Measurements from ENCODE around the gene C19orf12.

C19orf12 gene

GRCh38 chr19:29750001-29750400, 34.9 kb upstream of the C19orf12 start:
- H3K27me3 ChIP-seq (ENCODE audit: insufficient read depth, low read length): no peaks in the 10 kb centered on the region
- no peaks in the 10 kb centered on the region for H3K4me1 ChIP-seq (ENCODE audit: insufficient read depth, low read length)
- no peaks in the 10 kb centered on the region for H3K9me3 ChIP-seq (ENCODE audit: low read length)
- H2AFZ ChIP-seq (ENCODE audit: low read depth, low read length): no peak overlapping the region
- H3K36me3 ChIP-seq (ENCODE audit: insufficient read depth, low read length): no peaks in the 10 kb centered on the region
- H3K4me3 ChIP-seq (ENCODE audit: low read length): no peak overlapping the region

- Histone ChIP-seq H3K9me3 (ENCODE audit: low read length) (no peaks in the 10 kb centered on the region), H3K36me3 (ENCODE audit: insufficient read depth, low read length) (no peaks in the 10 kb centered on the region), H3K4me1 (ENCODE audit: insufficient read depth, low read length) (no peaks in the 10 kb centered on the region), H3K27me3 (ENCODE audit: insufficient read depth, low read length) (peaks cover 3% of the 10 kb centered on the region), H3K4me3 (ENCODE audit: low read length) (no peak overlapping the region), H2AFZ (ENCODE audit: low read depth, low read length) (no peak overlapping the region)
Measured at GRCh38 chr19:29748996-29749849, 34.2 kb upstream of the C19orf12 start.

- Histone ChIP-seq H3K9me3 (ENCODE audit: low read length) (no peaks in the 10 kb centered on the region), H3K4me3 (ENCODE audit: low read length) (no peak overlapping the region), H3K36me3 (ENCODE audit: insufficient read depth, low read length) (no peaks in the 10 kb centered on the region), H3K27me3 (ENCODE audit: insufficient read depth, low read length) (peaks cover 3% of the 10 kb centered on the region), H3K4me1 (ENCODE audit: insufficient read depth, low read length) (no peaks in the 10 kb centered on the region), H2AFZ (ENCODE audit: low read depth, low read length) (no peak overlapping the region)
Measured at GRCh38 chr19:29745253-29745652, 30.2 kb upstream of the C19orf12 start.

- no peaks in the 10 kb centered on the region for H3K4me1 ChIP-seq (ENCODE audit: insufficient read depth, low read length)
- H3K4me3 ChIP-seq (ENCODE audit: low read length): no peak overlapping the region
- H3K36me3 ChIP-seq (ENCODE audit: insufficient read depth, low read length): no peaks in the 10 kb centered on the region
- peaks cover 3% of the 10 kb centered on the region for H3K27me3 ChIP-seq (ENCODE audit: insufficient read depth, low read length)
- no peak overlapping the region for H2AFZ ChIP-seq (ENCODE audit: low read depth, low read length)
- H3K9me3 ChIP-seq (ENCODE audit: low read length): no peaks in the 10 kb centered on the region
Measured at GRCh38 chr19:29743681-29744080, 28.6 kb upstream of the C19orf12 start.

GRCh38 chr19:29741776-29742175, 26.7 kb upstream of the C19orf12 start:
- Histone ChIP-seq H2AFZ (ENCODE audit: low read depth, low read length) (no peak overlapping the region), H3K4me1 (ENCODE audit: insufficient read depth, low read length) (no peaks in the 10 kb centered on the region), H3K4me3 (ENCODE audit: low read length) (no peak overlapping the region), H3K36me3 (ENCODE audit: insufficient read depth, low read length) (no peaks in the 10 kb centered on the region), H3K9me3 (ENCODE audit: low read length) (no peaks in the 10 kb centered on the region), H3K27me3 (ENCODE audit: insufficient read depth, low read length) (peaks cover 3% of the 10 kb centered on the region)

GRCh38 chr19:29741226-29741625, 26.2 kb upstream of the C19orf12 start:
- no peaks in the 10 kb centered on the region for H3K36me3 ChIP-seq (ENCODE audit: insufficient read depth, low read length)
- no peaks in the 10 kb centered on the region for H3K9me3 ChIP-seq (ENCODE audit: low read length)
- H3K4me1 ChIP-seq (ENCODE audit: insufficient read depth, low read length): no peaks in the 10 kb centered on the region
- H3K27me3 ChIP-seq (ENCODE audit: insufficient read depth, low read length): peaks cover 3% of the 10 kb centered on the region
- H3K4me3 ChIP-seq (ENCODE audit: low read length): no peak overlapping the region
- no peak overlapping the region for H2AFZ ChIP-seq (ENCODE audit: low read depth, low read length)

- no peaks in the 10 kb centered on the region for H3K36me3 ChIP-seq (ENCODE audit: insufficient read depth, low read length)
Measured at GRCh38 chr19:29737461-29738000, 22.5 kb upstream of the C19orf12 start.

GRCh38 chr19:29735829-29736228, 20.8 kb upstream of the C19orf12 start:
- H2AFZ ChIP-seq (ENCODE audit: low read depth, low read length): no peak overlapping the region
- no peaks in the 10 kb centered on the region for H3K36me3 ChIP-seq (ENCODE audit: insufficient read depth, low read length)
- no peaks in the 10 kb centered on the region for H3K9me3 ChIP-seq (ENCODE audit: low read length)
- H3K4me1 ChIP-seq (ENCODE audit: insufficient read depth, low read length): no peaks in the 10 kb centered on the region
- no peak overlapping the region for H3K4me3 ChIP-seq (ENCODE audit: low read length)
- no peaks in the 10 kb centered on the region for H3K27me3 ChIP-seq (ENCODE audit: insufficient read depth, low read length)

More at GRCh38 chr19:29737461-29738000, 22.5 kb upstream of the C19orf12 start:
- Histone ChIP-seq H2AFZ (ENCODE audit: low read depth, low read length) (no peak overlapping the region), H3K4me3 (ENCODE audit: low read length) (no peak overlapping the region), H3K9me3 (ENCODE audit: low read length) (no peaks in the 10 kb centered on the region), H3K4me1 (ENCODE audit: insufficient read depth, low read length) (no peaks in the 10 kb centered on the region), H3K27me3 (ENCODE audit: insufficient read depth, low read length) (no peaks in the 10 kb centered on the region)

GRCh38 chr19:29731331-29731850, 16.3 kb upstream of the C19orf12 start:
- H3K4me3 ChIP-seq (ENCODE audit: low read length): no peak overlapping the region
- no peaks in the 10 kb centered on the region for H3K36me3 ChIP-seq (ENCODE audit: insufficient read depth, low read length)
- H2AFZ ChIP-seq (ENCODE audit: low read depth, low read length): no peak overlapping the region
- no peaks in the 10 kb centered on the region for H3K27me3 ChIP-seq (ENCODE audit: insufficient read depth, low read length)
- H3K4me1 ChIP-seq (ENCODE audit: insufficient read depth, low read length): no peaks in the 10 kb centered on the region
- H3K9me3 ChIP-seq (ENCODE audit: low read length): no peaks in the 10 kb centered on the region

- Histone ChIP-seq H3K4me3 (ENCODE audit: low read length) (no peak overlapping the region), H3K4me1 (ENCODE audit: insufficient read depth, low read length) (peaks cover 16% of the 10 kb centered on the region), H2AFZ (ENCODE audit: low read depth, low read length) (no peak overlapping the region), H3K27me3 (ENCODE audit: insufficient read depth, low read length) (no peaks in the 10 kb centered on the region), H3K9me3 (ENCODE audit: low read length) (no peaks in the 10 kb centered on the region), H3K36me3 (ENCODE audit: insufficient read depth, low read length) (no peaks in the 10 kb centered on the region)
Measured at GRCh38 chr19:29727906-29728305, 12.8 kb upstream of the C19orf12 start.

GRCh38 chr19:29724746-29725145, 9.7 kb upstream of the C19orf12 start:
- H3K9me3 ChIP-seq (ENCODE audit: low read length): no peaks in the 10 kb centered on the region
- H3K36me3 ChIP-seq (ENCODE audit: insufficient read depth, low read length): no peaks in the 10 kb centered on the region
- H2AFZ ChIP-seq (ENCODE audit: low read depth, low read length): peak overlapping the region; percentile 86
- no peaks in the 10 kb centered on the region for H3K27me3 ChIP-seq (ENCODE audit: insufficient read depth, low read length)
- H3K4me1 ChIP-seq (ENCODE audit: insufficient read depth, low read length): peaks cover 19% of the 10 kb centered on the region
- peak overlapping the region; percentile 33 for H3K4me3 ChIP-seq (ENCODE audit: low read length)

- Histone ChIP-seq H3K9me3 (ENCODE audit: low read length) (no peaks in the 10 kb centered on the region), H3K4me3 (ENCODE audit: low read length) (peak overlapping the region; percentile 33), H3K27me3 (ENCODE audit: insufficient read depth, low read length) (no peaks in the 10 kb centered on the region), H3K4me1 (ENCODE audit: insufficient read depth, low read length) (peaks cover 19% of the 10 kb centered on the region), H2AFZ (ENCODE audit: low read depth, low read length) (peak overlapping the region; percentile 86), H3K36me3 (ENCODE audit: insufficient read depth, low read length) (no peaks in the 10 kb centered on the region)
Measured at GRCh38 chr19:29724102-29724641, 9.1 kb upstream of the C19orf12 start.

GRCh38 chr19:29717051-29717450, 2.0 kb upstream of the C19orf12 start:
- no peak overlapping the region for H3K4me3 ChIP-seq (ENCODE audit: low read length)
- H3K36me3 ChIP-seq (ENCODE audit: insufficient read depth, low read length): peaks cover 5% of the 10 kb centered on the region
- peaks cover 19% of the 10 kb centered on the region for H3K4me1 ChIP-seq (ENCODE audit: insufficient read depth, low read length)
- no peaks in the 10 kb centered on the region for H3K9me3 ChIP-seq (ENCODE audit: low read length)
- H3K27me3 ChIP-seq (ENCODE audit: insufficient read depth, low read length): no peaks in the 10 kb centered on the region
- H2AFZ ChIP-seq (ENCODE audit: low read depth, low read length): no peak overlapping the region
